HG02885 (cell line): ENCODE data around the gene CYTH4.
A peak's percentile ranks its signal among the peaks of the same experiment; 100 is the strongest.

Experiments used
- ATAC-seq: cut with Tn5 transposase; IDR thresholded peaks from one replicate; pipeline ENCODE4 v1.9.1; 2021; ENCODE audit warnings: mild to moderate bottlenecking; ENCODE audit not compliant: unreplicated experiment, poor library complexity

Gene CYTH4

DNA sequence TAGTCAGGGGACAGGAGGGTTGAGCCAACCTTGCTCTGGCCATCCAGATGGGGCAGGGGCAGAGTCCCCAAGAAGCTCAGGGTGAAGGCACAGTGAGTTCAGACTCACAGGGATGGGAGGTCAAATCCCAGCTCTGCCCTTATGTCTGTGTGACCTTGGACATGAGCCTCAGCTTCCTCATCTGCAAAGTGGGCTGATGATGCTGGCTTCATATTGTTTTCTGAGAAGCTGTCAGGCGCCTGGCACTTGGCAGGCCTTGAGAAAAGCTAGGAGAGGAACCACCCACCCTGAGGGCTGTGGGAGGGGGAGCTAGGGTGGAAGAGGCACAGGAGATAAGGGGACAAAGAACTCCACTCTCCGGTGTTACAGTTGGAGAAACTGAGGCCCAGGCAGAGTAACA is 23.6 kb downstream of the CYTH4 start:
- no peak for ATAC-seq

DNA sequence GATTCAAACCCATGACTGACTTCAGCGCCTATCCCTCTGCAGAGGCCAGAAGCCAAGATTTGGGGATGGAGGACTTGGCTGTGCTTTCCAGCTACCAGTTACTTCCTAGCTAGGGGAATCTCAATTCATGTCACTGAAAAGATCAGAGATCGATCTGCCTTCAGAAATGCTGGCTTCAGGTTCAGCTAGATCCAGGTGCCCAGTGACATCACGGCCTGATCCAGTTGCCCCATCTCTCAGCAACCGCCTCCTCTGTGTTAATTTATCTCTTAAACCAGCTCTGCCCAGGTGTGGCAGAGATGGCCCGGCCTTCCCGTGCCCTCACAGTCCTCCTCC is 24.2 kb downstream of the CYTH4 start:
- ATAC-seq, result no peak

DNA sequence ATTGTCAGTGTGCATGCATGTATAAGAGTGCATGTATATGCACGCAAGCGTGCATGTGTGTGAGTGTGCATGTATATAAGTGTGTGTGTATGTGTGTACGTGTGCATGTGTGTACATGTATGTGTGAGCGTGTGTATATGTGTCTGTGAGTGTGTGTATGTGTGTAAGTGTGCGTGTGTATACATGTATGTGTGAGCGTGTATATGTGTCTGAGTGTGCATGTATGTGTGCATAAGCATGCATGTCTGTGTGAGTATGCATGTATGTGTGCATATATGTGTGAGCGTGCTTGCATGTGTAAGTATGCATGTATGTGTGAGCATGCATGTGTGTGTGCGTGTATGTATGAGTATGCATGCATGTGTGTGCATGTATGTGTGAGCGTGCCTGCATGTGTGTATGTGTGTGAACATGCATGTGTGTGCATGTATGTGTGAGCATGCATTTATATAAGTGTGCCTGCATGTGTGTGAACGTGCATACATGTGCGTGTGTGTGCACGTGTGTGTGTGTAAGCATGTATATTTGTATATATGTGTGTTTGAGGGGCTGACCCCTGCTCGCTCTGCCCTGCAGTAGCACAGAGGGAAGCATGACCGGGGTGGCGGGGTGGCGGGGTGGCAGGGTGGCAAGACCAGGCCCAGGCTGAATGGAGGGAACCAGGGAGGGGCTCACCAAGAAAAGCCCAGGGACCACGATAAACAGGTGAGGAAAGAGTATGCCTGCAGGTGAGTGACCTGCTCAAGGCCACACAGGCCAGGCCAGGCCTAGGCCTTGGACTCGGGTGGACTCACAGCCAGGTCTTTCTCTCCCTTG is 26.3 kb downstream of the CYTH4 start:
- ATAC-seq, result no peak

DNA sequence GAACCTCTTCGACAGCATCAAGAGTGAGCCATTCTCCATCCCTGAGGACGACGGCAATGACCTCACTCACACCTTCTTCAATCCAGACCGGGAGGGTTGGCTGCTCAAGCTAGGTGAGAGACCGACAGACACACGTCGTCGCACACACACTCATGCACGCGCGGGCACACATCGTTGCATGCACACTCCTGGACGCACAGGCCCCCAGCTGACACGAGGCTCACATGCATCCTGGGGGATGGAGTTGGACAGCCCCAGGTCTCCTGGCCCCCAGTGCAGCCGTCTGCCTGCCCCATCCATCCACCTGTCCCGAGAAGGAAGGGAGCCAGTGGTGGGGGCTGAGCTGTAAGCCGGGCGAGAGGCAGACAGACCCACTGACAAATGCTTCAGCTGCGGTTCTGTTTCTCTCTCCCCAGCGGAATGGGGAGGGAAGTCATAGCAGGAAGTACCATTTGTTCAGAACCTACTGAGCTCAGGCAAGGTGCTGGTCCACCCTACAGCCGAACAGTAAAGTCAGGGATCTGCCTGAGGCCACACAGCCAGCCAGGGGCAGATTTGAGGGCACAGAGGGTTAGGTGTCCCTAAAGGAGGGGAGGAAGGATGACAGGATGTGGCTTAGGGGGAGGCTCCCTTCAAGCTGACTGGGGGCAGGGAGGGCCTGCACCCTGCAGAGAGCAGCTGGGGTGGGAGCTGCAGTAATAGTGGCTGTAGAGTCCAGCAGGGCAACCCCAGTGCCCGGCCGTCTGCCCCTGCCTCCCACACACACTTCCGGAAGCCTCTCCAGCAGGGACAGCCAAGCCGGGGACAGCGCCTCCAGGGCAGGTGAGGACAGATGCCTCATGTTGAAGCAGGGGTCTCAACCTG is 27.1 kb downstream of the CYTH4 start:
- ATAC-seq, result no peak

DNA sequence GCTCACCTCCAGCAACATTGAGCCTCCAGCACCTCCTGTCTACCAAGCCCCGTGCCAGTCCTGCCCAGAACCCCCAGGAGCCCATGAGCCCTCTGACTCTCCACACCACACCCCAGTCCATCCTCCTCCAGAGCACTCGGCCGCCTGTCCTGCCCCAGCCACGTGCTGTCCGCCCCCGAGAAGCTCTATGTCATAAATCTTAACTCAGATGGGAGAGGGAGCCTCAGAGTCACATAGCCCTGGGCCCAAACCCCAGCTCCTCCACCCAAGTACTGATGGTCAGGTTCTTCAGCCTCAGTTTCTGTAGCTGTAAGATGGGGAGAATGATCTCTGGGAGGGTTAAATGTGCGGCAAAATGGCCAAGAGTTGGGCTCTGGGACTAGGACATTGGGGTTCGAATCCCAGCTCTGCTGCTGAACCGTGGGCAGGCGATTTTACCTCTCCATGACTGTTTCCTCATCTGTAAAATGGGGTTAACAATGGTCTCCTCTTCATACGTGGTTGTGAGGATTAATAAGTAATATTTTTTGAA is 27.8 kb downstream of the CYTH4 start:
- no peak for ATAC-seq

DNA sequence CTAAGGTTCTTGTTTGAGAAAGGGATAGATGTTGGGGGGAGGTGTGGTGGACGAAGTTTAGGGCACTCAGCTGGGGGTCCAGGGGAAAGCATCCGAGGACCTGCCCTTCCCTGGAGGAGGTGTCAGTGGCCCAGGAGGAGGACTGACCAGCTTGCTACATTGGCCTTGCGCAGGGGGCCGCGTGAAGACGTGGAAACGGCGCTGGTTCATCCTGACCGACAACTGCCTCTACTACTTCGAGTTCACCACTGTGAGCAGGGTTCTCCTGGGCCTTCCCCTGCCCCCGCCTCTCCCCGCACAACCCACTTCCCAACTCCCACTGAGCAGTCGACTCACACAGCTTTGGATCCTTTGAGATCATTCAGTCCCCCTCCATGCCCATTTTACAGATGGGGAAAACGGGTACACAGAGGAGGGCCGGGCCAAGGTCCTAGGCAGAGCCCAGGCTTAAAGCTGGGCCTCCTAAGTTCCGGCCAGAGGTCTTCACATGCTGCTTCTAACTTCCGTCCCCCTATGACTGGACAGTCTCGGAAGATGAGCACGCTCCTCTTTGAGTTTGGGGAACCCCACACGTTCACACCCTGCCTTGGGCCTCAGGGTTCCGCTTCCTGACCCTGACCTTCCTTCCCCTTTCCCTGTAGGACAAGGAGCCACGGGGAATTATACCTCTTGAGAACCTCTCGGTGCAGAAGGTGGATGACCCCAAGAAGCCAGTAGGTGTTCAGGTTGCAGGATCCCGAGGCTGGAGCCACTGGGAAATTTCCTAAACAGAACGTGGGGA is 28.7 kb downstream of the CYTH4 start:
- no peak for ATAC-seq

DNA sequence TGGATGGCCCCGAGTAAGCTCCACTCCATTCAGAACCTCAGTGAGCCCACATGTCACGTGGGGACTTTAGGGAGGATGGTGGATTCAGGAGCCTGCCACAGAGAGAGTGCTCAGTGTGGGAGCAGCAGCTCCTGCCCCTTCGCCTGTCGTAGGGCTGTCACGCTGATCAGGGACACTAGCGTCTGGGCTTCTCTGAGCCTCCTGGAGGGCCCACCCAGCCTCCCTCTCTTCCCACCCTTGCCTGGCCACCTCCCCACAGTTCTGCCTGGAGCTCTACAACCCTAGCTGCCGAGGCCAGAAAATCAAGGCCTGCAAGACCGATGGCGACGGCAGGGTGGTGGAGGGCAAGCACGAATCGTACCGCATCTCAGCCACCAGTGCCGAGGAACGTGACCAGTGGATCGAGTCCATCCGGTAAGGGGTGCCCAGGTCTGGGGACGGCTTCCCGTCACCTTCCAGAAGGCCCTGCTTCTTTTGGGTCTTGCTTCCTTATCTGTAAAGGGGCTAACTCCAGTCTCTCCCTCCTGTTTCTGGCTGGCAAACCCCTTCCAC is 29.5 kb downstream of the CYTH4 start:
- no peak for ATAC-seq

DNA sequence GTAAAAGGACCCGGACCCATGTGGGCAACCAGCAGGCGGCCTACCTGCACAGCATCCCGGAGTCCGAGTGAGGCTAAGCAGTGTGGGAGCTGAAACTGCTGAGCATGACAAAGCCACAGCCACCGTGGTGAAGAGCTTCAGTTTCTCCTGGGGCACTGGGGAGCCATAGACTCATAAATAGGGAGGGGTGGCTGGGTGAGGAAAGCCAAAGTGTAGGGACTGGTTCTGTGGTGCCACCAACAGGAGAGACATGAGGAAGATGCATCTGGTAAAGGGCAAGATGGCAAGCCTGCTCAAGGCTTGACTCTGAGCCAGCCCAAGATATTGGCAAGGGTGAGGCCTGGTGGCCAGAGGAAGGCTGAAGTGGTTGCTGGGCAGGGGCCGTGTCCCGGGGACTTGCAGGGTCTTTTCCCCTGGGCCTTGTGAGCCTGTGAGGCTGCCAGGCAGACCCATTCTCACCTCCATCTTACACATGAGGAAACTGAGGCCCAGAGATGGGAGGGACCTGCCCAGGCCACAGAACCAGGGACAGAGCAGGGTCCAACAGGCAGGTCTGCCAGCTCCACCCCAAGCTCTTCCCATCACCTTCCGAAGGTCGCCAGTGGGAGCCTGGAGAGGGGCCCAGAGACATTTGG is 30.4 kb downstream of the CYTH4 start:
- ATAC-seq, result no peak

DNA sequence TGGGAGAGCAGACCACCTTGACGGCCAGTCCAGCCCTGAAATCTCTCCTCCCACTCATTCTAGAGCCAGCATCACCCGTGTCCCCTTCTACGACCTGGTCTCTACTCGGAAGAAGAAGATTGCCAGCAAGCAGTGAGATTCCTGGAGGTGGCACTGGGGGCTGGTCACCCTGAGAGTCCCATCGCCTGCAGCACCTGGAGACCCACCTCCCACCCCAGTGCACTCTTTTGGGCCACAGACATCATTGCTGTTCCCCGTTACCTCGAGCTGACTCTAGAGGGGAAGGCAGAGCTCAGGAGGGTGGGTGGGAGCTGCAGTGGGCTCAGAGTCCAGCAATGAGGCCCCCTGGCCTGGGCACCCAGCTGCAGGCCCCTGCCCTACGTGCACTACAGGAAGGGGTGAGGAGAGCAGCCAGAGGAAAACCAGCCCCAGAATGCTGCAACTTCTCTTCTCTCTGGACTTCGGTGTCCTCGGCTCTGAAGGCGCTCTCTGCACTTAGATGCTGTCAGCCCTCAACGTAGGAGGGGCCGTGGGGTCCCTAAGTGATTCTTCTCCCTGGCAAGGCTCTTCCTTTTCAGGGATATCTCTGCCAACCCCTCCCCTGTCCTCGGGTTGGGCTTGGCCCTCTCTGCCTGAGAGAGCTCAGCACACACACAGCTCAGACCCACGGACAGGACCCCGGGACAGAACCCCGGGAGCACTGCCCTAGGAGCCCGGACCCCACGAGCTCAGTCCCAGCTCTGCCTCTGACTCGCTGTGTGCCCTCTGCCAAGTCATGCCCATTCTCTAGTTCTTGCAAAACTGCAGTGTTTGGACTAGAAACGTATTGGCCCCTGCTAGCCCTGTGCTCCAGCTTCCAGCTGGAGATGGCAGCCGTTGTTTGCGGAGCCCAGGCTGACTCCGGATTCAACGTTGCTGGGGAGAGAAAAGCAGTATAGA is 31.3 kb downstream of the CYTH4 start:
- no peak for ATAC-seq

DNA sequence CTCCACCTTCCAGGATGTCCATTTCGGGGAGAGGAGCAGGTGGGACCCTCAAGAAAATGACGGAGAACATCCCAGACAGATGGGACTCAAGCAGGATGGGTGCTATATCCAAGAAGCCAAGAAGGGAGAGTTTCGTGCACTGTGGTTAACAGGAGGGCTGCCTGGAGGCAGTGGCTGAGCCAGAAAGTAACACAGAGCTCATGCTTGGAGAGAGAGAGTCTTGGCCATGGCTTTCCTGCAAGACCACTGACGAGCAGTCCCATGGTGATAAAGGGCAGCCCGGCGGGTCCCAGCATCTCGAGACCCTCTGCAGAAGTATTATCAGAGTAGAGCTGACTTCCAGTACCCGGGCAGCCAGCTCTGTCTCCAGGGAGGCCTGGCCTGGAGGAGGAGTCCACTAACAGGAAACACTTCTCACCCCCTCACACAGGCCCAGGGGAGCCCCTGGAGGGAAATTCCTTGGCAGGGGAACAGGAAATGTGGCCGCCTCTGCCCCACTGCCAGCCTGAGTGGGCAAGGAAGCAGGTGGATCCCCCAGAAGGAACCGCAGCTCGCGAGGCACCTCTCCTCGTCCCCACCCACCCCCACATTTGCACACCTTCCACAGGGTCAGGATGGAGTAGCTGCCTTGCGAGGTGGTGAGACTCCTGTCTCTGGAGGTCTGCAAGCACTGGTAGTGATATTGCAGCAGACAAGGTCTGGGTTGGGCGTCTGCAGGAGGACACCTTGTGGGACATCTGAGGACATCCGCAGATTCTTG is 32.2 kb downstream of the CYTH4 start:
- no peak for ATAC-seq

DNA sequence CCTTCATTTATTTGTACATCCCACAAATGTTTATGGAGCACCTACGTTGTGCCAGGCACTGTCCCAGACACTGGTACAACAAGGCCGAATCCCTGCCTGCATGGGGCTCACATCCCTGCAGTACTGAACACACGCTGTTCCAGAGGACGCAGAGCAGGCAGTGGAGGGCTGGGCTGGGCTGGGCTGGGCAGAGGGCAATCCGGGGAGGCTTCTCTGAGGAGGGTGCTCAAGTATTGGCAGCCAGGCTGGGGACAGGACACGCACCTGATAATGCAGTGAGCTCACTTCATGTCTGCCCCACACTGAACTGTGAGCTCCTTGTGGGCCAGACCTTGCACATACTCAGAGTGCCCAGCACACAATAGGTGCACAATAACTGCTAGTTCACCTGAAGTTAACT is 34.1 kb downstream of the CYTH4 start:
- no peak for ATAC-seq

DNA sequence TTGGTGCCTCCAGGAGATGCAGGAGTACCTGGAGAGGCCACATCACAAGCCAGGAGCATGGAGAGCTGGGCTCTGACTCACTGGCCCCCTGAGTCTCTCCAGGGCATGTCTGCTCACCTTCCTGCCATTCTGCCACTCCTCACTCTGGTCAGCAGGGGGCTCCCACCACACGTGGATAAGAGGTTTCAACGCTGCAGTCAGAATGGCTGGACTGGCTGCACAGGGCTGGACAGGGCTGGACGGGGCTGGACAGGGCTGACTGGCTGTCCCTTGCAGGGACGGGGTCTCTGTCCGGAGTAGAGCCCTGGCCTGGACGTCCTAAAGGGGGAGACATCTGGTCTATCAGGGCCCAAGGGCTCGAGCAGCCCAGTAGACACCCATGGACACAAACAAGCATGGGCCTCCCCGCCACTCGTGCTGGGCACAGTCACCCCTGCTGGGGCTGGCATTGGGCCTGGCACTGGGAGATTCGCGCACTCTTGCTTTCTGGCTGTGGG is 34.6 kb downstream of the CYTH4 start:
- ATAC-seq, result peak; percentile 48

DNA sequence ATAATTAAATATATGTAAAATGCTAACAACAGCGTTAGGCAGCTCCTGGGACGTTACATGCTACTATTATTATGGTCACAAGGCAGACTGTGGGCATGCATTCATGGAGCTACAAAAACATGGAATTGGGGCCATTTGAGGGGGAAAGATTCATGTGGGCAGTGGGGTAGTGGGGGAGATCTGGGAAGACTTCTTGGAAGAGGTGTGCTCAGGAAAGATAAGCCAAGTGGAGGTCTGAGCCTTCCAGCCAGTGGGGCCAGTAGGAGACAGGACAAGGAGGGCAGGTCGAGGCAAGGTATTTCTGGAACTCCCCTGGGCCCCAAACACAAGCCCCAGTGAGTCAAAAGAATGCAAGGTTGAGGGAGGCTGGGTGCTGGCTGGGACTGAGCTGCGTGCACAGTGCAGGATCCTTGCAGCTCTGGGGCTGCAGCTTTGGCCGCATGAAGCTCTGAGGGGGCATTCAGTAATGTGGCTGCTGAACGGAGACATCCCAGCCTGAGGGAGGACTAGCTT is 35.4 kb downstream of the CYTH4 start:
- ATAC-seq, result no peak

DNA sequence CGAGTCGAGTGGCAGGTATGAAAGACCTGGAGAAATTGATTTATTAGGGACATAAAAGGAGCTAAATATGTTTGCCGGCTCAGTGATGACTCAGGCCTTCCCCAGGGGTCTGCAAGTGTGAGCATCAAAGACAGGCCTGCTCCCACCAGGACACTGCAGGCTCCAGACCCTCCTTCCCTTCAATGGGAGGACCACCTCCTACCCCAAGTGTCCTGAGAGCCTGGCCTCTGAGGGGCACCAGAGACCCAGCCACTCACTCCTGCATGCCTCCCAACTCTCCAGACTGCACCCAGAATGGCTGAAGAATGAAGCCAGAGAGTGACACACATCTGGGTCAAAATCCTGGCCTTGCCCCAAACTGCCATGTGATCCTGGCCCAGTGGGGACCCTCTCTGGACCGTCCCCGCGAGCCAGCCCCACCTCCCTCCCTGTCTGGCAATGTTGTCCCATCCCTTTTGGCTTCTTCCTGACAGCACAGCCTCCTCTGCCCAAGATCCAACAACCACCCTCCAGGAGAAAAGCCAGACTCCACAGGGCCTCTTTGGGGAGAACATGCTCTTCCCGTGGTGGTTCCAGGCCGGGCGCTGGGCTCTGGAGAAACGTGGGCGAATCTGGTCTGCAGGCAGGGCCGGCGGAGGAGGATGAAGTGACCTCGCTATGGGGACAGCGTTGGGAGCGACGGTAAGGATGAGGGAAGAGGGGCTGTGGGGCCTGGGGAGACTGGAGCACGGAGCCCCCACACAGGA is 36.2 kb downstream of the CYTH4 start:
- no peak for ATAC-seq

DNA sequence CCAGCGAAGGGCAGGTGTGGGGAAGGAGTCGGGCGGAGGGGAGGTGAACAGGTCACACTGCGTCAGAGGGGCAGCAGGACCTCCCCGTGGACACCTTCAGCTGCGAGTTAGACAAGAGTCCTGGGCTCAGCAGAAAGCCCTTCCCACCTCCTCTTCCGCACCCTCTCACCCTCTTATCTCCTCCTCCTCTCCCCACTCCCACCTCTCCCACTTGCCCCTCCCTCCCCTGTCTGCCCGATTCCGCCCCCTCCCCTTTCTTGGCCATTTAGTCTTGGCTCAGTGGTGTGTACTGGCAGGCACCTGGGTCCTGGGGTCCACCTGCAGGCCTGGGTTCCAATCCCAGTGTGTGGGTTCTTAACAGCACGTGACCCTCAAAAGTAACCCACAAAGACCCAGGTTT is 37.2 kb downstream of the CYTH4 start:
- ATAC-seq, result no peak

DNA sequence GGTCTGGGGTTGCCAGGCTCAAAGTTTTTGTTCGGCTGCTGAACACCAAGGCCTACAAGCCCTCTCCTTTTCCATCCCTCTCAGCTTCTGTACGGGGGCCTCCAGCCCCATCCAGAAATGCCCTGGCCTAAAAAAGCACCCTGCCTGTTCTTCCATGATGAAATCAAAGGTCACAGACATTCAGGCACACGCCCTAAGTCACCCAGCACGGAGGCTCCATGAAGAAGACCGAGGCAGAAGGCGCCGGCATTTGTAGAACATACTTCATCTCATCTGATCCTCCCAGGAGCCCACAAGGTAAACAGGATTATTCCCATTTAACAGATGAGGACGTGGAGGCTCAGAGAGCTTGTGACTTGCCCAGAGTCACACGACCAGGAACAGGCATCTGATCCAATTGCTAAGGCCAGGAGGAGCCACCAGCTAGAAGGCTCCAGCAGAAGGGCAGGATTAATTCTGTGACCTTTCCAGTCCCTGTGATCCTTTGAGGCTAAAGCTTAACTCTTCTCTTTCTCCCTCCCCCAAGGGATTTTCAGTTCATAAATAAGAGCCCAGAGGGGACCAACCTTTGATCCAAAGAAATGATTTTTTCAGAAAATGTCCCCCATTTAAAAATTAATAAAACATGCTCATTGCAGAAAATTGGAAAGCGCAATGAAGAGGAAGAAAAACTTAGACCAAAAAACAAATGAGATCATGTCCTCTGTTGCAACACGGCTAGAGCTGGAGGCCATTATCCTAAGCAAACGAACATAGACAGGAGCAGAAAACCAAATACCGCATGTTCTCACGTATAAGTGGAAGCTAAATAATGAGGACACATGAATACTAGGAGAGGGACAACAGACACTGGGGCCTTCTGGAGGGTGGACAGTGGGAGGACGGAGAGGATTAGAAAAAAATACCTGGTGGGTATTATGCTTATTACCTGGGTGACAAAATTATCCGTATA is 38.7 kb downstream of the CYTH4 start:
- ATAC-seq, result no peak
